HG03460 (cell line): ENCODE data around the gene DCDC2.
A peak's percentile ranks its signal among the peaks of the same experiment; 100 is the strongest.
"Not testable (repeated sequence)": the region's sequence is repeated elsewhere in the genome, so short reads cannot be mapped to it uniquely, and the experiment has no call there.

ENCODE experiments used
- ATAC-seq: cut with Tn5 transposase; IDR thresholded peaks from one replicate; pipeline ENCODE4 v1.9.1; 2021; ENCODE audit not compliant: unreplicated experiment

DCDC2 gene

DNA sequence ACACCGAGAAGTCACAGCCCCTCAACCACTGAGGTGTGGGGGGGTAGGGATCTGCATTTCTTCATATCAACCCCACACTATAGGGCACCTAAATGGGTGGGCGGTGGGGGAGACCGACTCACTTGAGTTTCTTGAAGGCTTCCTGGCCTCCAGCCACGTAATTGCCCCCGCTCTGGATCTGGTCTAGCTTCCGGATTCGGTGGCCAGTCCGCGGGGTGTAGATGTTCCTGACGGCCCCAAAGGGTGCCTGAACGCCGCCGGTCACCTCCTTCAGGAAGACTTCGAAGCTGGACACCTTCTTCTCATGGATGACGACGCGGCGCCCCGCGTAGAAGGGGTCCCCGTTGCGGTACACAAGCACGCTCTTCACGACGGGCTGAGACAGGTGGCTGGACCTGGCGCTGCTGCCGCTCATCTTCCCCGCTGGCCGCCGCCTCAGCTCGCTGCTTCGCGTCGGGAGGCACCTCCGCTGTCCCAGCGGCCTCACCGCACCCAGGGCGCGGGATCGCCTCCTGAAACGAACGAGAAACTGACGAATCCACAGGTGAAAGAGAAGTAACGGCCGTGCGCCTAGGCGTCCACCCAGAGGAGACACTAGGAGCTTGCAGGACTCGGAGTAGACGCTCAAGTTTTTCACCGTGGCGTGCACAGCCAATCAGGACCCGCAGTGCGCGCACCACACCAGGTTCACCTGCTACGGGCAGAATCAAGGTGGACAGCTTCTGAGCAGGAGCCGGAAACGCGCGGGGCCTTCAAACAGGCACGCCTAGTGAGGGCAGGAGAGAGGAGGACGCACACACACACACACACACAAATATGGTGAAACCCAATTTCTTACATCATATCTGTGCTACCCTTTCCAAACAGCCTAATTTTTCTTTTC is at the start of gene DCDC2:
Gene DCDC2 (minus strand): TSS at position 724 of the 883 bp plus-strand sequence. CDS start 309 bp downstream, at position 415.
- ATAC-seq: no peak

DNA sequence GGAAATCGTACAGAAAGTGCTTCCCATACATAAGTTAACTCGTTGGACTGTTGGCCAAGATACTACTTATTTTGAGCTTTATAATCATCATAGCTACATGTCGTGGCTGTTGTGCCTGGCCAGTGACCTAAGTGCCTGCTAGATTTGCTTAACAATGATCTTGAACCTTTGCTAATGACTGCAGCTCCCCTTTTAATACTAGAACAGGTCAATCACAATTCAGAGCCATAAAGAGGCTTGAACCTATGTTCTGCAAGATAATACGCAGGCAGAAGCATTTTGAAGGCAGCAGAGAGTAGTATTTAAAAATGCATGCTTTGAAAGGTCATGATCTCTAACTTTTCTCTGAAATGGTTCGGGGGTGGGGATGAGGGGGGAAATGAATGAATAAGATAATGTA is 47.4 kb upstream of the DCDC2 start:
- no peak for ATAC-seq

DNA sequence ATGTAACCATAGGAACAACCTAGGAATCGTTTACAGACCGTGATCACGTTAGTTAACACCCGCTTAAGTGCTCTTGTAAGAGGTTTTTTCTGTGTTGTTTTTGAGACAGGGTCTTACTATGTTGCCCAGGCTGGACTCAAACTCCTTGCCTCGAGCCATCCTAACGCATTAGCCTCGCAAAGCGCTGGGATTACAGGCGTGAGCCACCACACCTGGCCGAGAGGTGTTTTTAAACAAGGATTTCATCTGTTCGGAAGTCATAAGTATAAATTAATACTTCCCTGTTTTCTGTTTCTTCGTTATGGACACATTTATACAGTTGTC is 45.6 kb upstream of the DCDC2 start:
- ATAC-seq: no peak

DNA sequence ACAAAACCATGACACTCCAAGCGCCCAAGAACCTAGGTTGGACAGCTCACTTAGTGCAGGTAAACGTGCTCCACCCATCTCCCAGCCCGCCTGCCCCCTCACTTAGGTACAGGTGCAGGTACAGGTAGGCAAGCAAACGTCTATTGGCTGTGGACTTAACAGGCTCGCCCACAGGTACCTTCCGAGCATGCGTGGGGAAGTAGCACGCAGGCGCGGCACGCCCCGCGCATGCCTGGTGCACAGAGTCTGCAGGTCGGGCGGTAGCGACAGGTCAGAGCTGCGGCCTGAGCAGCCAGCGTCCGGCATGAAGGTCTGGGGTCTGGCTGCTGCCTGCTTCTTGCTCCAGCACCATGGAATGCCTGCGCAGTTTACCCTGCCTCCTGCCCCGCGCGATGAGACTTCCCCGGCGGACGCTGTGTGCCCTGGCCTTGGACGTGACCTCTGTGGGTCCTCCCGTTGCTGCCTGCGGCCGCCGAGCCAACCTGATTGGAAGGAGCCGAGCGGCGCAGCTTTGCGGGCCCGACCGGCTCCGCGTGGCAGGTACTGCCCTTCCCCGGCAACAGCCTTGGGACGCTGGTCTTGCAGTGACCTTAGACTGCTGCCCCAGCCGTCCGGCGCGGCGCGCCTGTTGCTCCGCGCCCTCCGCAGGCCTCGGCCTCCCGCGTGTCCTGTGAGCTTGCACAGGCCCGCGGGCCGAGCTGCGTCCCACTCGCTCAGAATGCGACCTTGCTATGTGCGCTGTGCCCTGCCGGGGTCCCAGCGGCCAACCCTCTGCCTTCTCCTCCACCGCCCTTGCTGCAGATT is 45.0 kb upstream of the DCDC2 start, which contains the start of gene MRS2:
Gene MRS2 (plus strand): TSS at position 240 of the 804 bp plus-strand sequence. CDS start 111 bp downstream, at position 351.
- ATAC-seq: peak; percentile 96

DNA sequence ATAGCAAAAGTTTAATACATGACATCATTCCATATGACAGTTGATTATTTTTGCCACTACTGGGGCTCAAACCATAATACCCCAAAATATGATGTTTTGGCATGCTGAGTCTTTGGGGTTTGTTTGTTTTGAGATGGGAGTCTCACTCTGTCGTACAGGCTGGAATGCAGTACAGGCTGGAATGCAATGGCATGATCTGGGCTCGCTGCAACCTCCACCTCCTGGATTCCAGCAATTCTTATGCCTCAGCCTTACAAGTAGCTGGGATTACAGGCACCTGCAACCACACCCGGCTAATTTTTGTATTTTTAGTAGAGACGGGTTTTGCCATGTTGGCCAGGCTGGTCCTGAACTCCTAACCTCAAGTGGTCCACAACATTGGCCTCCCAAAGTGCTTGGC is 43.6 kb upstream of the DCDC2 start:
- ATAC-seq: no peak

DNA sequence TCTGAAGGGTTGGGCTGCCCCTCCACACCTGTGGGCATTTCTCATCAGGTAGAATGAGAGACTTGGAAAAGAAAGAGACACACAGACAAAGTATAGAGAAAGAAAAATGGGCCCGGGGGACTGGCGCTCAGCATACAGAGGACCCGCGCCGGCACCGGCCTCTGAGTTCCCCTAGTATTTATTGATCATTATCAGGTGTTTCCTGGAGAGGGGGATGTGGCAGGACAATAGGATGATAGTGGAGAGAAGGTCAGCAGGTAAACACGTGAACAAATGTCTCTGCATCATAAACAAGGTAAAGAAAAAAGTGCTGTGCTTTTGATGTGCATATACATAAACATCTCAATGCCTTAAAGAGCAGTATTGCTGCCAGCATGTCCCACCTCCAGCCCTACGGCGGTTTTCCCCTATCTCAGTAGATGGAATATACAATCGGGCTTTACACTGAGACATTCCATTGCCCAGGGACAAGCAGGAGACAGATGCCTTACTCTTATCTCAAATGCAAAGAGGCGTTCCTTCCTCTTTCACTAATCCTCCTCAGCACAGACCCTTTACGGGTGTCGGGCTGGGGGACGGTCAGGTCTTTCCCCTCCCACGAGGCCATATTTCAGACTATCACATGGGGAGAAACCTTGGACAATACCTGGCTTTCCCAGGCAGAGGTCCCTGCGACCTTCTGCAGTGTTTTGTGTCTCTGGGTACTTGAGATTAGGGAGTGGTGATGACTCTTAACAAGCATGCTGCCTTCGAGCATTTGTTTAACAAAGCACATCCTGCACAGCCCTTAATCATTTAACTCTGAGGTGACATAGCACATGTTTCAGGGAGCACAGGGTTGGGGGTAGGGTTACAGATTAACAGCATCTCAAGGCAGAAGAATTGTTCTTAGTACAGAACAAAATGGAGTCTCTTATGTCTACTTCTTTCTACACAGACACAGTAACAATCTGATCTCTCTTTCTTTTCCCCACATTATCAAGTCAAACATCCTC is 42.5 kb upstream of the DCDC2 start:
- ATAC-seq: not testable (repeated sequence)

DNA sequence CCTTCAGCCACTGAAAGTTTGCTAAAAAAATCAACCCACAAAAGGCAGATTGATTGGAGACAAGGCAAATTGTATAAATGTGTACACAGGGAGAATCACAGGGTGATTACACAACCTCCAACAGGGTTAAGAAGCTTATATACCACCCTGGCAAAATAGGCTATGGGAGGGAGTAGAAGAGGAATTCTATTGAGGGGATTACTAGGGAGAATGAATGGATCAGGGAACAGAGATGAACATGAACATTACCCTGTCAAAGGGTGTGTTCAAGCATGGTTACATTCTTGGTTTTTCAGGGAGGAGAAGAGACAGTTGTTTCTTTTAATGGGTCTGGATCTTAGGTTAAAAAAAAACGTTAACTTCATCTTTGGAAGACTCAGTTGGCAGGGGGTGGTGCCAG is 39.8 kb upstream of the DCDC2 start:
- no peak for ATAC-seq

DNA sequence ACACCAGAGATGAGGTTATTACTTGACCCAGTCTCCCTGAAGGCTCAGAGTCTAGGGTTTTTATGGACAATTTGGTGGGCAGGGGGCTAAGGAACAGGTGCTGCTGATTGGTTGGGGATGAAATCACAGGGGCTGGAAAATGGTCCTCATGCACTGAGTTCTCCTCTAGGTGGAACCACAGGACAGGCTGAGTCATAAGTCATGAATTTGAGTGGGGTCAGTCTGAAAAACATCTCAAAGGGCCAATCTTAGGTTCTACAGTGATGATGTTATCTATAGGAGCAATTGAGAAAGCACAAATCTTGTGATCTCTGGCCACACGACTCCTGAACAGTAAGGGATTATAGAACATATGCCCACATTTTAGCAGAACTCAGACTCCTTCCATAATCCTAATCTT is 39.0 kb upstream of the DCDC2 start:
- ATAC-seq: no peak

DNA sequence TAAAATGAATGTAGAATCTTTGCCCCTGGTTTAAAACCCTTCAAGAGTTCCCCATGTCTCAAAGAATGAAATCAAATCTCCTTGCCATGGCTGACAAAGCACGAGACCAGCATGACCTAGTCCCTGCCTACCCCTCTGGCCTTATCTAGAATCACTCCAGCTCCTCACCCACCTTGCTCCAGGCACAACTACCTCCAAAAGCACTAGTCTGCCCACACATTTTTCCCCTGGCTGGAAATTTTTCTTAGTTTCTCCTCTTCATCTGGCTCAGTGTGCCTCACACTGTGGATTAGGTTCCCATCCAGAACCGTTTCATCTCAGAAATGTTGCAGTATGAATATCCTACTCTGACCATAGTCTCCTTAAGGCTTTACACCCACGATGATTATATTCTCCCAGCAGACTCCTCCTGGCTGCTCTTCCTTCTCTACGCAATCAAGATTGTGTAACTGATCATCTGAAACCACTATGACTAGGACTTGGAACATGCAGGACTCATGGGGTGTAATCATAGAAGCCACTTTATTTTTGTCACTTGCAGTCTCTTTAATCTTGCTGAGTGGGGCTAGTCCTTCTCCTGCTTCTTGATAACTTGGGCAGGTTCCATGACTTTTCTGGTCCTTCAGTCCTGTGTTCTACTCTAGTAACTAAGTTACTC is 37.0 kb upstream of the DCDC2 start:
- no peak for ATAC-seq

DNA sequence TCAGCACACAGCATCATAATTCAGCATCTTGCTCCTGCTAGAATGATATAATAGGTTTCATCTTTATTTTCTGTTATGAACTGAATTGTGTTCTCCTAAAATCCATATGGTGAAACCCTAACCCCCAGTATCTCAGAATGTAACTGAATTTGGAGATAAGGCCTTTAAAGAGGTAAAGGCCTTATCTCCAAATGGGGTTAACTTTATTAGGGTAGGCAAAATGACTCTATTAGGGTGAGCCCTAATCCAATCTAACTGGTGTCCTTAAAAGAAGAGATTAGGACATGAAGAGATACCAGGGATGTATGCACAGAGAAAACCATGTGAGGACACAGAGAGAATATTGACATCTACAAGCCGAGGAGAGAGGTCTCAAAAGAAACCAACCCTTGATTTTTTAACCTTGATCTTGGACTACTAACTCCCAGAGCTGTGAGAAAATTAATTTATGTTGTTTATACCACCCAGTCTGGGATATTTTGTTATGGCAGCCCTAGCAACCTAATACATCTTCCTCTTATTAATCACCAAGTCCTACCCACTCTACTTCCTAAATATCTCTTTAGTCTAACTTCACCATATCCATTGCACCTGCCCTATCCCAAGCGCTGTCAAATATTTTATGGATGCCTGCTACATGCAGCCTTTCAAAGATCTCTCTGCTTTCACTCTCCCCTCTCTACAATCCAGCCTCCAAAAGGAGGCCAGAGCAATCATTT is 36.4 kb upstream of the DCDC2 start:
- ATAC-seq: no peak

DNA sequence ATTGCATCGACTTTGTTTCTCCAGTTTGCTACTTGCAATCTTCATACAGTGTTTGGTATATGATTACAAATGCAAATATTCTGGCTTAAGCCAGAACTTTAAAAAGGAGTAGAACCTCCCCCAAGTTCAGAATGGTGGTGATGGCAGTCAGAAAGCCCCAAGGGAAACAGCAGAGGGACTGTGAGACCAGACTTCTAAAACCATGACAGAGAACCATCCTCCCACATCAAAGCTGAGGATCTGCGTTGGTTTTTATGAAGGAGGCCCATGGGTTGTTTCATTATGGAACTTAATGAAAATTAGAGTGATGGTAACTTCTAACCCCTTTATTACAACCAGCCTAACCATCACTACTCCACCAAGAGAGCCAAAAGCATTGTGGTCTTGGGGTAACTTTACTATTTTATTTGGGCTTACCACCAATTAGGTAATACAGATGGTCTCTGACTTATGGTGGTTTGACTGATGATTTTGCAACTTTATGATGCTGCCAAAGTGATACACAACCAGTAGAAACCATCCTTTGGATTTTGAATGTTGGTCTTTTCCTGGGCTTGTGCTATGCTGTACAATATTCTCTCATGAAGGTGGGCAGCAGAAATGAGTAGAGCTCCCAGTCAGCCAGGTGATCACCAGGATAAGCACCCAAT is 34.0 kb upstream of the DCDC2 start:
- ATAC-seq: peak; percentile 92

DNA sequence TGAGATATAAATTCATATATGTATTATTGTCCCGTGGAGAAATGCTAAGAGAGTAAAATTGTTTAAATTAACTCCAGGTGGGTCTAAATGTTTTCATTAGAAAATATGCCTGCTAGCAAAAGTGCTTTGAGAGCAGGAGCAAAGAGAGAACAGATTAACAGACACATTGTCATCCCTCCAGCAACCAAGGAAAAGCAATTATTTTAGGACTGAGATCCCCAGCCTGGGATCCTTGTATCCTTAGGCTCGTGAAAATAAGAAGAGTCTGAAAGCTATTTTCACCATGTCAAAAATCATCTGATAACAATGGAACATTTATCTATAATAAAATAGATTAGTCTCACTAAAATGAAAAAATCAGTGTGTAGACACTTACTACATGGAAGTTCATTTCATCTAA is 33.3 kb upstream of the DCDC2 start:
- no peak for ATAC-seq

DNA sequence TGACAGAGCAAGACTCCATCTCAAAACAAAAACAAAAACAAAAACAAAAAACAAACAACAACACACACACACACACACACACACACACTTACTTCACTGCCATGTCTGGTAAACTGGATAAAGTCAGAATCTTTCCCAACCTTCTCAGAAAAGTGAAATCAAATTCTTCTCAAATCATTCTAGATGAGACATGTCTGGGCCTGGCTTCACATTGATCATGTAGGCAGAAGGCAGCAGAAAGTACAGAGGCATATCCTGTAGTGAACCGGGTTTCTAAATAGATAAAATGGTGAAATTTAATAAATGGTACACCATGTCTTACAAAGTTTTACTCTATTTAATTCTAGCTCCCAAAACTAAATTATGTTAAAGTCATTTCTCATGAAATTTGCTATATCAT is 30.0 kb upstream of the DCDC2 start:
- ATAC-seq: no peak

DNA sequence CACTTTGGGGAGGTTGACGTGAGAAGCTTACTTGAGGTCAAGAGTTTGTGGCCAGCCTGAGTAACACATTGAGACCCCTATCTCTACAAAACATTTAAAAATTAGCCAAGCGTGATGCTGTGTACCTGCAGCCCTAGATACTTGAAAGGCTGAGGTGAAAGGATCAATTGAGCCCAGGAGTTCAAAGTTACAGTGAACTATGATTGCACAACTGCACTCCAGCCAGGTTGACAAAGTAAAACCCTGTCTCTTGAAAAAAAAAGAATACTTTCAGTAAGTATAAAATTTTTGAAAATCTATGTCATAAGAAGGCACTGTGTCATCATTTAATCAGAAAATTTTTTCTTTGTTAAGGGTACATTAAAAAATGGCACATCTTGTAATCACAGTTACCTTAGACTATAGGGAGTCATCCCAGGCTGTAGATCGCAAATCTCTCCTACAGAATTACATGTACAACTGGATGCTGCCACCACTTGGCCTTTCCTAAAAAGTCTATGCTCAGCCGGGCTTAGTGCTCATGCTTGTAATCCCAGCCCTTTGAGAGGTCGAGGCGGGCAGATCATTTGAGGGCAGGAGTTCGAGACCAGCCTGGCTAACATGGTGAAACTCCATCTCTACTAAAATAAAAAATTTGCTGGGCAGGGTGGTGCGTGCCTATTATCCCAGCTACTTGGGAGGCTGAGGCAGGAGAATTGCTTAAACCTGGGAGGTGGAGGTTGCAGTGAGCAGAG is 27.8 kb upstream of the DCDC2 start:
- ATAC-seq: no peak

DNA sequence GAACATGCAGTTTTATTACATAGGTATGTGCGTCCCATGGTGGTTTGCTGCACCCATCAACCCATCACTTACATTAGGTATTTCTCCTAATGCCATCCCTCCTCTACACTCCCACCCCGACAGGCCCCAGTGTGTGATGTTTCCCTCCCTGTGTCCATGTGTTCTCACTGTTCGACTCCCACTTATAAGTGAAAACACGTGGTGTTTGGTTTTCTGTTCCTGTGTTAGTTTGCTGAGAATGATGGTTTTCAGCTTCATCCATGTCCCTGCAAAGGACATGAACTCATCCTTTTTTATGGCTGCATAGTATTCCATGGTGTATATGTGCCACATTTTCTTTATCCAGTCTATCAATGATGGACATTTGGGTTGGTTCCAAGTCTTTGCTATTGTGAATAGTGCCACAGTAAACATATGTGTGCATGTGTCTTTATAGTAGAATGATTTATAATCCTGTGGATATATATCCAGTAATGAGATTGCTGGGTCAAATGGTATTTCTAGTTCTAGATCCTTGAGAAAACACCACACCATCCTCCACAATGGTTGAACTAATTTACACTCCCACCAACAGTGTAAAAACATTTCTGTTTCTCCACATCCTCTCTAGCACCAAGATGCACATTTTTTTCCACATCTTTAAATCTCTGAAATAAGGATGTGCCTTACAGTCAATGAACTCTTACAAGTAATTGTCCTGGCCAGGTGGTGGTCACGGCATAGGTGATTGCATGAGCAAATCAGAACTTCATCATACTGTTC is 26.7 kb upstream of the DCDC2 start:
- ATAC-seq: not testable (repeated sequence)

DNA sequence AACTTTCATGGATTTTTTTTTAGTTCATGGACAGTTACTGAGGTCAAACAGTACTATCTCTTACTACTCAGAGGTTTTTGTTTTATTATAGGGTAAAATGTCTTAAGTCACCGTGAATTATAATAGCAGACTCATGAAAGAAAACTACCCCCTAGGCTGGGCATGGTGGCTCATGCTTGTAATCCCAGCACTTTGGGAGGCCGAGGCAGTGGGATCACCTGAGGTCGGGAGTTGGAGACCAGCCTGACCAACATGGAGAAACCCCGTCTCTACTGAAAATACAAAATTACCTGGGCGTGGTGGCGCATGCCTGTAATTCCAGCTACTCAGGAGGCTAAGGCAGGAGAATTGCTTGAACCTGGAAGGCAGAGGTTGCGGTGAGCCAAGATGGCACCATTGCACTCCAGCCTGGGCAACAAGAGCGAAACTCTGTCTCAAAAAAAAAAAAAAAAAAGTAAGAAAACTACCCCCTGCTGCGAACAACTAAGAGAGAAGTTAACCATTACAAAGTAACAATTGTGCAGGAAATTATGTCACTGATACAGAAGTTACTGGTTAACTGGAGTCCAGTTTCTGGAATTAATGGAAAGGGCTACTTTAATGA is 25.1 kb upstream of the DCDC2 start:
- not testable (repeated sequence) for ATAC-seq

DNA sequence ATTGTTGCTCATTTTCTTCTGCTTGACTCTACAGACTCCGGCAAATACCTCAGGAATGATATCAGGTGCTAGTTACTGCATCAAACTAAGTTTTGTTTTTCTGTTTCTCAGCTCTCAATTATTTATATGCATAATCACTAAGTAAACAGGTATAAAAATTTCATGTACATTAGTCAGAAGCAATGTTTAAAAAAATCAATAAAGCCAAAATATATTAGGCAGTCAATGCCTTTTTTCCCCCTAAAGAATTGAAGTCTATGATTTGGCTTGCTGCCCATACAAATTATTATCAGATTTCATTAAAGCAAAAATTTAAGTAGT is 24.3 kb upstream of the DCDC2 start:
- ATAC-seq: no peak
